ENCODE results near the gene PLEKHJ1. TPM values are rescaled to one million over a fixed set of nuclear protein-coding genes. Genes with fewer than 3 reads are reported as not detected.

The PLEKHJ1 gene
- total and polyA plus RNA-seq, 9 of the 15 experiments (the other 6 are each of a cell fraction or from before 2014, with no cell fraction given), result 1.5 to 188 (median 63.9) TPM

- TF ChIP-seq ZNF24 (IDR thresholded peaks at IDR 0.05), result no peak
- peak; percentile 87 for TF ChIP-seq ESRRA (IDR thresholded peaks at IDR 0.05; ENCODE audit: borderline replicate concordance, low read depth)
- no peak for TF ChIP-seq TCF15 (CRISPR knock-in tag; IDR thresholded peaks at IDR 0.05)
- no peak for TF ChIP-seq PHF21A (IDR thresholded peaks at IDR 0.05; ENCODE audit: borderline replicate concordance, low read depth)
- TF ChIP-seq ZKSCAN1 (IDR thresholded peaks at IDR 0.05; ENCODE audit: low read depth, low read length), result no peak
- TF ChIP-seq ZNF76 (CRISPR knock-in tag; IDR thresholded peaks at IDR 0.05; ENCODE audit: borderline replicate concordance), result 0 out of 2 replicates have a peak, but pooled peaks have one; percentile 22
- TF ChIP-seq TFAP4 (CRISPR knock-in tag; IDR thresholded peaks at IDR 0.05; ENCODE audit: borderline replicate concordance), result peak; percentile 24; the same call in 1 of the 2 replicates
- TF ChIP-seq ZNF512 (tag; IDR thresholded peaks at IDR 0.05), result no peak
- no peak for TF ChIP-seq AFF4 (CRISPR knock-in tag; IDR thresholded peaks at IDR 0.05)
- TF ChIP-seq FOSL1 (tag; conservative IDR thresholded peaks at IDR 0.05), result no peak
- no peak for TF ChIP-seq MXD1 (CRISPR knock-in tag; IDR thresholded peaks at IDR 0.05; ENCODE audit: borderline replicate concordance, poor library complexity, severe bottlenecking)
- no peak for TF ChIP-seq BHLHE40 (IDR thresholded peaks at IDR 0.05; ENCODE audit: low read length)
- no peak for TF ChIP-seq ETV1 (tag; conservative IDR thresholded peaks at IDR 0.05; ENCODE audit: low read depth)
- no peak for TF ChIP-seq CBX5 (IDR thresholded peaks at IDR 0.05; ENCODE audit: borderline replicate concordance, low read depth)
- no peak for TF ChIP-seq BCOR (IDR thresholded peaks at IDR 0.05)
- TF ChIP-seq TRIM25 (IDR thresholded peaks at IDR 0.05; ENCODE audit: borderline replicate concordance), result no peak
- TF ChIP-seq MTF1 (CRISPR knock-in tag; IDR thresholded peaks at IDR 0.05; ENCODE audit: borderline replicate concordance), result no peak
- TF ChIP-seq COPS2 (conservative IDR thresholded peaks at IDR 0.05), result no peak
- TF ChIP-seq TCFL5 (CRISPR knock-in tag; conservative IDR thresholded peaks at IDR 0.05), result no peak
These were observed 607 bp downstream of the PLEKHJ1 start (continued) for GRCh38 chr19:2235381-2236063.

All from K562 (cell line).